SW480 (cell line): ENCODE data around the gene POLR3GL.

Source experiments
- DNase-seq: peaks from one replicate; pipeline ENCODE4 v3.0.0-alpha.2; 2016; ENCODE audit warnings: low spot score

POLR3GL gene

DNA sequence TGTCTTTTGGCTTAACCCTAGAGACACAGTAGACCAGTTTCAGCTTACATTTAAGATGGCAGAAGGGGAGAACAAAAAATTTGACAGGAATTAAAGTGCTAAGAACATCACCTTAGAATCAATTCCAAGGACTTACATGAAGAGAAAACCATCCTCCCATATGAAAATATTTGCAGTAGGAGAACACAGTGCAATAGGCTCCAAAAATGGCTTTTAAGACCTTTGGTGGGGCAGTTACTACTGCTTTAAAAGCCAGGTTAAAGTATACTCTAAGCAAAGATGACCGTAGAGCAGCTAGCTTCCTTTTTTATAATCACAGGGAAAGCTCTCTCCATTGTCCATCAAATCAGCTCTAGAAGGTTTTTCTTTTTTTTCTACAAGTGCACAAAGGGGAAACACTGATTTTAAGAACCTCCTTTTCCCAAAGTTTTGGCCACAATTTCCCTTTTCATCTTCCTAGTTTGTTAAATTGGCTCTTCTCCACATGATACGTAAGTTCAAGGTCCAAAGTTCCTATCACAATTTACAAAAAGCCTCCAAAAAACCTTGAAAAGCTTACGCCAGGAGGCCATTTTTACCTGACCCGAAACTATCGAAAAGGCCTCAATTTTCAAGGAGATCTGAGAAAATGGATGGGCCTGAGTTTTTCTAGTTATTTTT, 28.6 kb downstream of the POLR3GL start:
- no peak for DNase-seq

DNA sequence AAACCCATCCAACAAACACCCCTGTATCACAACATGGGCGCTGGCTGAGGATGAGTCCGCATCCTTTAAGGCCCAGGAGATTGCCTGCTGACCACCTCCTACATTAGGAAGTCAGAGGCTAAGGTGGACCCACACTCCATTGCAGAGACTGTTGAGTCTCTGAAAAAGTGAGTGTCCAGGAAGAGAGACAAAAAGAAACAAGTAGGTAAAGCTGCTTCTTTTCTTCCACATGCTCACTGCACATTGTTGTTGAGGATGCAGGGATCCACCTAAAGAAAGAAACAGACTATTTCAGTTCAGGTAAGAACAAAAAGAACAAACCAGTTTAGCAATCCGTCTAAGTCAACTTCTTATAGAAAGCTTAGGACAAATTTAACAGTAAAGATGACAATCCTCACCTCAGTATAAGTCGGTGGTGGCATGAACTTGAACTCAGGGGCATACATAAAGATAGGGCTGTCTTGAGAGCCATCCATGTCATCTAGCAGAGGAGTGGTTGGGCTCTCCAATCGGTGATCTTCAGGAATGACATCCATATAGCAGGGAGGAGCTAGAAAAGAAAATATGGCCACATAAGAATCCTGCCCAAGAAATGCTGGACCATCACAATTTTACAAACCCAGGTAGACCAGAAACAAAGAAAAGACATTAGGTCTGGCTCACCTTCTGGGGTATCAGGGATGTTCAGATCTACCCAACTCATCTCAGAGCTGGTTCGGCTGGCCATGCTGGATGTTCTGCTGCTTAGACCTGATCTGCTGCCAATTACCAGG, 29.3 kb downstream of the POLR3GL start:
- no peak for DNase-seq

DNA sequence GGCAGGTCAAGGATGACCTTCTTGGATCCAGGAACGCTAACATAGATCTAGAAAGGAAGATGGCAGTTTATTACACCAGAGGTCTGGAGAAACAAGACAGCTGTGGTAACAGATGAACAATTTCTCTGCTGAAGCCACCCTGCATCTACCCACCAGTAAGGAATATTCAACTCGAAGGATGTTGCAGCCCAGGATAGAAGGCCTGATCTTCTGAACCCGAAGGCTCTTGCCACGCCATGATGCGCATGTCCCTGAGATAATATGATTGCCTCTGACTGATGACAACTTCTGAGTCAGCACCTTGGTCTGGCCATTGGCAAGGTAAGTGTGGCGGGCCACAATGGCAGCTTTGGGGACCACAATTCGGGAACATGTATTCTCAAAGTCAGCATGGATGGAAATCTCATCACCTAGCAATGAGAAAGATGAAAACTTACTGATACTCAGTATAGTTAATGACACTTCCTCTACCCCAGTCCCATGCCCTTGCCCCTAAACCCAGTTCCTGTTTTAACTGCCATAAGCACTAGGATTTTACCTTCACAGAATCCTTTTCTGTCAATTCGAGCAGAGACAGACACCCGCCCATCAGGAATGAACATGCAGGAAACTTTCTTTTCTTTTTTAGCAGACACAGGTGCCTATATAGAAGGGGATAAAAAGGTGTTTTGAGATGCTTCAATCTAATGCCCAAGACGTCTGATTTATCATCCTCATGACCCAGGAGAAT, 30.1 kb downstream of the POLR3GL start:
- no peak for DNase-seq

DNA sequence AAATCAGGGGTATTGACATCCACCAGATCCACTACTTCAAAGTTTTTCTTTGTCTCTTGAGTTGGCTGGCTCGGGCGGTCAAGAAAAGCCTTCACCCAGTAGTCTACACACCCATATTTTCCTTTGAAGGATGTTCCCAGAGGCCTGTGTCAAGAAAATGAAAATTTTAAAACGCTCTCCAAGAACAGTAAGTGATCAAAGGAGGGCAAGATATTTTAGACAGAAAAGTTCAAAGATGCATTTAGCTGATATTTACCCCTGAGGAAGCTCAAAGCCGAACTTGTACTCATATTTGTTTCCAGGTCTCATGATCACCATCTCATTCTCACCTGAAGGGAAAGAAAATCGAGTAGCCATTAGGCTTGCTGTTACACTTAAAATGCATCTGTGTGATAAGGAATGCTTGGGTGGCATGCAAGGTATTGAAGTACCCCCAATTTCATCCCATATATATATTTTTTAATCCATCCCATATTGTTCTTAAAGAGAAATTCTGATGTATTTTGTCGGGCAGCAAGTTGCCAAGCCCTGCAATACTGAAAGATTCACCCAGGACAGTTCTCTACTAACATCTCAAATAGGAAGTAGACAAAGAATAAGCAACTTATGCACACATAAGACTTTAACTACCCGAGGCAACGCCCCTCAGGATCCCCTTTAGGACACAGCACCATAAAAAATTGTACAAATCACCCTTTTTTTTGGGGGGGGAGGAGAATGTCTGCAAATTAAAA, 30.8 kb downstream of the POLR3GL start:
- no peak for DNase-seq

DNA sequence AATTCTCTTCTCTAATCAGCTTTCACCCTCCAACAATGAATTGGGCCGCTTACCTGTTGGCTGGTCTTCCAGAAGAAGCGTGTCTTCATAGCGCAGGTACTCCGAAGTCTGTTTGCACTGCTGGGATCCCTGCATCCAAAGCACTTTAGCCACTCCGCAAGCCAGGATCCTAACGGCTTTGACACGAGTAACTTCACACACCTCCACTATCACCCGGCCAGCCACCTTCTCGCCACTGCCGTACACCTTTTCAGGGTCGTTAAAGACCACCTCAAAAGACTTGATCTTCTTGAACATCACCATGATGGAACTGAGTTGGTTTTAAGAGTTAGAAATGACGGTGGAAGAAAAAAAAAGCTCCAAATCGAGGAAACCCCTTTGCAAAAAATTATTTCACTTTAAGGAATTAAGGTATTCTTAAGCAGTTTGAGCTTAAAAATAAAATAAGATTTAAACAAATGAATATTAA, 31.5 kb downstream of the POLR3GL start:
- DNase-seq: peak; percentile 35

DNA sequence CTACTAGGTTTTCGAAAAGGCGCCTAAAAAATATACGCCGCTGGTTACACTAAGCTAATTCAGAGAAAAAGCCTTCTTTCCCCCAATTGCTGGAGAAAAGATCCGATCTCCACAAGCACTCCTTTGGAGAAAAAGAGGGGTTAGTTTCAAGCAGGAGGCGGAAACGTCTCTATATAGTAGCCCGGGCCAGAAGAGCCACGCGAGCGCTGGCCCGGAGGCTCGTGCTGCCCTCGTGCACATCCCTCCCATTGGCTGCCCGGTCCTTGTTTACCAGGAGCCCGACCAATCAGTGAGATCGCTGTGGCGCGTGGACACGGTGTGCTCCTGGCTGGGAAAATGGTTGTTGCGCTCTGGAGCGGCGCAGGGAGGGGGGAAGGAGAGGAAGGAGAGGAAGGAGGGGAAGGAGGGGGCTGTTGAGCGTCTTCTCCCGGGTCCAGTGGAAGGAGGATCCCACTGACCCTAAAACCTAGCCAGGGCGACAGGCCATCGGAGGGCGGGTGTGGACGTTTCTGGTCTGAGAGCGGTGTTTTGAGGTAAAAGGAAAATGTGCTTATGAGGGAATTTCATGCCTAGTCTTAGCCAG, 32.0 kb downstream of the POLR3GL start, which contains the start of gene TXNIP:
TXNIP (minus strand) TSS at position 147 of the 583 bp plus-strand sequence. CDS start 313 bp downstream, outside the sequence.
- DNase-seq: peak; percentile 99

DNA sequence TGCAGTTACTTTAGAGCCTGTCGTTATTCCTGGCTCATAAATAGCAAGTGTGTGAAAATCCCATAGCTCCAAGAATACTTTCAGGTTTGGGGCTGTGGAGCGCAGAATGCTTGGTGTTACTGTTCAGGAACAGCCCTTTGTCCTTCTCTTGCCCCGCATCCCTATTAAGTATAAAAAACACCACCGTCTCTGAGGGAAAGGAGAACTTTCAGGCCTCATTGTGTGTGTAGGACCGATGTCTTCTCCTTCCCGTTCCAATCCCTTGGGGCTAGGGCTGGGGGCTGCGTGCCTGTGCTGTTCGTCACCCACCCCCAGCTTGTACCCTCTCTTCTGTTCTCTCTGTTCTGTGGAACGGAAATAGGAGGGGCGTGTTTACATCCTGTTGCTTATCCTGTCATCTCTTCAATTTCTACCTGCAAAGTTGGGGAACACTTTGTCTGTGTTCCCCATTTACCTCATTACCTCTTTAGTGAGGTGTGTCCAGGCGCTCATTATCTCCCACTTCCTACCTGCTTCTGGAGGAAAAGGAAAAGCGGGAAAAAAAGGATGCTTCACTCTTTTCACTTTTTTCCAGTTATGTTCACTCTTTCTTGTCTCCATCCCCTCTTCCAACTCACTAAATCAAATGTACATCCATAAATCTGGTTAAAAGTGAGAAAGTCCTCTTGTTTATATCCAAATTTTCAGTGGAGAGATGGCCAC, 32.7 kb downstream of the POLR3GL start:
- DNase-seq: peak; percentile 66

DNA sequence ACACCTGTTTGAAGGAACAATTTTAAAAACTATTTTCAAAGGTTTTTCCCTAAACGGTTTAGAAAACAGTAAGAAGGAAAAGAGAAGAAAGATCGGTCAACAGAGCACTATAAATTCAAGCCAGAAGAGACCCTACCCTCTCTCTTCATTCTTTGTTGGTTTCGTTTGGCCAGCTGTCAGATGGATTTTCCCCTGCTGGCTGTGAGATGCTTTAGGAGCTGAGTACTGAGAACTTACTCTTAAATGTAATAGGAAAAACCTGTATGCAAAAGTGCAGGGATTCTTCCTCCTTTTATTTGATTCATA, 33.2 kb downstream of the POLR3GL start:
- no peak for DNase-seq

DNA sequence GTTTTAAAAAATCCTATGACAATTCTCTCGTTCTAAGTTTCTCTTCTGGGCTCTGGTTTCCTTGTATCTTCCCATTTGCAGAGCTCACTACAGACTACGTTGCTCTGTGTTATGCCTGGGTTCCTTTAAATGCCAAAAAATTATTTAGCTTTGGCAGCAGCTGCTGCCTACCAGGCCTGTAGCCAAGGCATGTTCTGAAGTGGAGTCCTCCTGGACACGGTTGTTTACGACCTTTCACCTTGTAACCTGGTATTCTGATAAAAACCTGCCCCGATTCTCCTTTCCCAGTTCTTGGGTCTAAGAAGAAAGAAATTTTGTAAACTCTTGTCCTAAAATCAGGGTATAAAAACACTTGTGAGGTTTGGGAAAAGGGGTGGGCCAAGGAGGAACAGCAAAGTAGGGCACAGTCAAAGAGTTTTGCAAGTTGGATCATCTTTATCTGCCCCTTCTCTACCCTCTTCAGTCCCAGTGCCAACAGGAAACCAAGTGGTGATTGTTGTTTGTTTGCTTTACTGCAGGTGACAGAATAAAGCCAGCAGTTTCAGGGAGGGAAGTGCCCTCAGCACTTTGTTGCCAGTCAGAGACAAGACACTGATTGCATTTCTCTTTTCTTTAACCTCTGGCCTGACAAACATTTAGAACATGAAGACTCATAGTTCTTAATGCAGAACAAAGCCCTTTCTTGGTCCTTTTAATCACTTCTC, 35.0 kb downstream of the POLR3GL start:
- DNase-seq: no peak

DNA sequence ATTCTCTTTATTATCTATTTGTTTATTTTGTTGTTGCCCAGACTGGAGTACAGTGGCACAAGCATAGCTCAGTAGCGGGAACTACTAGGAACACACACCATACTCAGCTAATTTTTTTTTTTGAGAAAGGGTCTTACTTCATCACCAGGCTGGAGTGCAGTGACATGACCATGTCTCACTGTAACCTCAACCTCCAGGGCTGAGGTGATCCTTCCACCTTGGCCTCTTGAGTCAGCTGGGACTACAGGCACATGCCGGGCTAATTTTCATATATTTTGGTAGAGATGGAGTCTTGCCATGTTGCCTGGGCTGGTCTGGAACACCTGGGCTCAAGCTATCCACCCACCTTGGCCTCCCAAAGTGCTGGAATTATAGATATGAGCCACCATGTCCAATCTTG, 37.2 kb downstream of the POLR3GL start:
- DNase-seq: no peak

DNA sequence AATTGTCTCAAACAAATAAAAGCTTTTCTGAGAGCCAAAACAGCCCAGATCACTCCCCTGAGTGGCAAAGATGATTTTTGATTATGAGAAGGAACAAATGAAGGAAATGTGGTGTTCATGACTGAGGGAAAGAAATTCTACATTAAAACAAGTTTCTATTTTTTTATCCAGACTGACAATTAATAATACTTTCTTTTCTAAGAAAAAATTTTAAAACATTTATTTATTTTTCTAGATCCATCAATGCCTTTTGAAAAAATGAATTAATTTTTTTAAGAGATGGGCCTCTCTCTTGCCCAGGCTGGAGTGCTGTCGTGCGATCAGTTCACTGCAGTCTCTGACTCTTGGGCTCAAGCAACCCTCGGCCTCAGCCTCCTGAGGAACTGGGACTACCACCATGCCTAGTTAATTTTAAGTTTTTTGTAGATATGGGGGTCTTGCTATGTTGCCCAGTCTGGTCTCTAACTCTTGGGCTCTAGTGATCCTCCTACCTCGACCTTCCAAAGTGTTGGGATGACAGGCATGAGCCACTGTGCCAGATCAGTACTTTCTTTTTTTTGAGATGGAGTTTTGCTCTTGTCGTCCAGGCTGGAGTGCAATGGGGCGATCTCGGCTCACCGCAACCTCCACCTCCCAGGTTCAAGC, 43.1 kb downstream of the POLR3GL start:
- DNase-seq: no peak

DNA sequence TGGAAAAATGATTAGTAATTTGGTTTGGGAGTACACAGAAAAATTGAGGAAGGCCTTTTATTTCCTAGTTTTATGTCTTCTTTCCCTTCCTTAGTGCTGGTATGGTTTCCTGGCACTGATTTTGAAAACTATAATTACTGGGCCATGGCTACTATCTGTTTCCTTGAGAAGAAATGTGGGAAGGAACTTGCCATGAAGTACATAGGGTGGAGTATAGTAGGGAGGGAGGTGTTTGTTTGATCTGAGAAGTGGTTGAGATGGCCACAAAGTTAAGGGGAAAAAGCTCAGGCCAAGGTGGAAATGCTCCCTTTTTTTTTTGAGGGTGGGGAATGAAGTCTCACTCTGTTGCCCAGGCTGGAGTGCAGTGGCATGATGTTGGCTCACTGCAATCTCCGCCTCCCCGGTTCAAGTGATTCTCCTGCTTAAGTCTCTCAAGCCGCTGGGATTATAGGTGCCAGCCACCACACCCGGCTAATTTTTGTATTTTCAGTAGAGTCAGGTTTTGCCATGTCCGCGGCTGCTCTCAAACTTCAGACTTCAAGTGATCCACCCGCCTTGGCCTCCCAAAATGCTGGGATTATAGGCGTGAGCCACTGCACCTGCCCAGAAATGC, 45.7 kb downstream of the POLR3GL start:
- DNase-seq: no peak

DNA sequence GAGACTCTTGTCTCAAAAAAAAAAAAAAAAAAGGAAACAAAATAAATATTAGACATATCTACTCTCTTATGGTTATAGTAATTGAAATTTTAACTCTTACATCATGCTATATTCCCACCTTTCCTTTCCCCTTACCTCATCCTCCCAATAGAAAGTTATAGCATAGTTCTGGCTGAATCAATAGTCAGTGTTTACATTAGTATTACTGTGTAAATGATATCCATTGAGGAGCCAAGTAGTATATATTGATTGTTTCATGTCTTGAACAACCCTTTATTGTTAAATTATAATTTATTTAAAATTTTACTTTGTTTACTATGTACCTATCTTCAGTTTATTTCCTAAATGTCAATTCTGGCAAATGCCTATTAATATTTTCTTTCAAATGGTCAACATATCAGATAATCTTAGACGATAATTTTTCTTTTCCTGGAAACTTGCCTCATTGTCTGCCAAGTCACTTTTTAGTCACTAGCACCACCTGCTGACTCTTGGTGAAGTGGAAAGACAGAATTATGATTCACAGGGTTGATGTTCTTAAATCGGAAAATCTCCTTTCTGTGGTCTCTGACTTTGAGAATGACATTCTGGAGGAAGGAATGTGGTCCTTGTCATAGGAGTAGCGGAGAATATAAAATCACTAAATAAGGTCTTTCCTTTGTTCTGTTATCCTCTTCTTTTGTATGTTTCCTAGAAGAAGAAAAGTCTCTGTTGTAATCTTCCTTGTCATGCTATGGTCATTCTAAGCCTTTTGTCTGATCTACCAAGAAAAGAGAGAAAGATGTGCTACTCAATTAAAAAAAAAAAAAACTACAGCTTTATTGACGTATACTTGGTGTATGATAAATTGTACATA, 48.4 kb downstream of the POLR3GL start:
- DNase-seq: peak; percentile 69

DNA sequence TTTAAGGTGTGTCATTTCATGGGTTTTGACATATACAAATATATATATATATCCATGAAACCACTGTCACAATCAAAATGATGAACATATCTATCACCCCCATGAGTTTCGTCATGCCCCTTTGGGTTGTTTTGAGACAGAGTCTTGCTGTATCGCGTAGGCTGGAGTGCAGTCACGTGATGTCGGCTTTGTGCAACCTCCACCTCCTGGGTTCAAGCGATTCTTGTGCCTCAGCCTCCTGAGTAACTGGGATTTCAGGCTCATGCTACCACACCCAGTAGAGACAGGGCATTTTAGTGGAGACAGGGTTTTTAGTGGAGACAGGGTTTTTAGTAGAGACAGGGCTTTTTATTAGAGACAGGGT, 49.1 kb downstream of the POLR3GL start:
- no peak for DNase-seq

DNA sequence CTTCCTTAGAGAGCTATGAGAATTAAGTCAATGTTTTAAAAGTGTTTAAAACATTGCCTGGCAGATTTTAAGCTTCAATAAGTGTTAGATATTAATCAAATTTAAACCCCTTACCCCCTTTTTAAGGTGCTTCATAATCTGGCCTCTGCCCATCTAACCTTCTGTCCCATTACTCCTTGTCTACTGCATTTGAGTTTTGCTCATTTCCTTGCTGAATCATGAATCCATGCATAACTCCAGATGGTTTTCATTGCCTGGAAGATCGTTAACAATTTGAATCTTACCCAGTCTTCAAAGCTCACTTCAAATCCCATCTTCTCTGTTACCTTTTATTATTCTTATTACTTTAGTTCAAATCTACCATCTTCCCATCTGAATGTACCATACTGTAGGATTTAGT, 52.4 kb downstream of the POLR3GL start:
- no peak for DNase-seq

DNA sequence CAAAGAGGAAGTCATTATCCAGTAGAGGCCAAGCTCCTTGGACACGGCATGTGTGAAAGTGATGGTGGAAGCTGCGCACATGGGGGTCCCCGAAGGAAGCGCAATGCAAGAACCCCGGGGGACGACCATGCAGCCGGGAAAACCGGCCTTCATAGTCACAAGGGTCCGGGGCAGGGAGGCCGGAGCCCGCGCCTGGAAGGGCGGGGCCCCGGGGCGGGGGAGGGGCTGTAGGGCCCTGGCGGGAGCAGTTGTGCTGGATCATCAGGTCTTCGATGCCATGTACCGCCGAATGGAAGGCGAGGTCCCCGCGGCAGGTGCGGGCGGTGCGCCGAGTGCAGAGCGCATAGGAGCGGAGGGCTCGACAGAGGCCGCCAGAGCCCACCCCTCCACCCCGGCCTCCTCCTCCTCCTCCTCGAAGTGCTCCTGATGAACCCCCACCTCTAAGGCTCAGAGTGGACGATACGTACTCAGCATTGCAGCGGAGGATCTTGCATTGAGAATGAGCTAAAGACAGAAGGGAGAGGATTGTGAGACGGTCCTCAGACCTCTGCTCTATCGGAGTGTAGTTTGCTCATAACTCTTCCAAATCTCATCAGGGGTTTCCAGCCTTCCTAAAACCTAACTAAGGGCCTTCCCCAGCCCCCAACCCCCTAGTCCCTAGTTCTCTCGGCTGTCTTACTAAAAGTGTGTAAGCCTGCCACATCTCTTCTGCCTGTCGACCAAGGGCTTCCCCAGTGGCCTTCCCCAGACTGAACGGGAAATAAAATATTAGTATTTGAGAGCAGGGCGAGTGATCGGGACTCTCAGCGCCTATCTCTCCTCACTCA, 55.0 kb downstream of the POLR3GL start:
- no peak for DNase-seq

DNA sequence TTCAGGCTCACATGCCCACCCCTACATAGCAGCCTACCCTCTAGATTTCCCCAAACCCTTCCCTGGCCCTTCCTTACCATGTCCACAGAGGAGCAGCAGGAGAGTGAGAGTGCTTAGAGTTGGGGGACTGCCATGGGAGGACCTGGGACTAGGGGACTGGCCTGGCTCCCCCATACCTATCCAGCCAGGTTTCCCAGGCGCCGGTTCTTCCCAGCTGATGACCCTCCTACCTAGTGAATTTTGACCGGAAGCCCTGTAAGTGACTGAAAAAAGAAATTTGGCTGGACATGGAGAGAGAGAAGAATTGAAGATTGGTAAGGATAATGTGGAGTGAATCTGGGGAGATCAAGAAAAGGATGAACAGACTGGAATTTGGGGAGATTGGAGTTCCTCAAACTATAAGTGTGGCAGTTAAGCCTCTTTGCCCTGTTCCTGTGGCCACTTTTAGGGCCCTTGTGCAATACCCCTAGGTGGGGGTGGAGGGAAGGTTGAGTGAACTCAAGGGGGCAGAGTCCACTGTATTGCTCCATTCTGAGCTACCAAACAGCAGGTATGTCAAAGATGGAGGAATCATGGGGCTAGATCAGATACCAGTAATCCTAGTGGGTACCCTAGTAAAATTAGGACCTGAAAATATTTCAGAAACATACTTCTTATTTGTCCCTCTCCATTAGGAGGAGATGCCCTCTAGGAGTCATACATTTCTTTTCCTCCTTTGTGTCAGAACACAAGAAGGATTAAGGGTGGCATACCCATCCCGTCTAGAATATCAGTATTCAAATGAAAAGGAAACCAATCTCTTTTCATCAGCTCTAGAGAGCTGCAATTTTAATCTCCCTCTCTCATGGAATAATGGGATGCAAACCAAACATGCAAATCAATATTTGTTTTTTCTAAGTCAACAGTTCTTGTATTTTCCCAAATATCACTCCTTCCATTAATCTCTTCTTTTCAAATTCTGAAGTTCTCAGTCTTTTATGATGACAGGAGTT, 55.9 kb downstream of the POLR3GL start:
- no peak for DNase-seq
